ENCODE measurements around the gene KIF26B.

DNA sequence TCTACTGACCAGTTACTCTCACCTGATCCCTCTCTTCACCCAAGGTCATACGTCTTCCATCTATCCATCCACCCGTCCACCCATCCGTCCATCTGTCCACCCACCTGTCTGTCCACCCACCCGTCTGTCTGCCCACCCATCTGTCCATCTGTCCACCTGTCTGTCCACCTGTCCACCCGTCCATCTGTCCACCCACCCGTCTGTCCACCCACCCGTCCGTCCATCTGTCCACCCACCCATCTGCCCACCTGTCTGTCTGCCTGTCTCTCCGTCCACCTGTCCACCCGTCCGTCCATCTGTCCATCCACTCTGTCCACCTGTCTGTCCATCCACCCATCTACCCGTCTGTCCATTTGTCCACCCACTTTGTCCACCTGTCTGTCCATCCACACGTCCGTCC, 11.8 kb upstream of the KIF26B start:
- TF ChIP-seq, protein P1, sequence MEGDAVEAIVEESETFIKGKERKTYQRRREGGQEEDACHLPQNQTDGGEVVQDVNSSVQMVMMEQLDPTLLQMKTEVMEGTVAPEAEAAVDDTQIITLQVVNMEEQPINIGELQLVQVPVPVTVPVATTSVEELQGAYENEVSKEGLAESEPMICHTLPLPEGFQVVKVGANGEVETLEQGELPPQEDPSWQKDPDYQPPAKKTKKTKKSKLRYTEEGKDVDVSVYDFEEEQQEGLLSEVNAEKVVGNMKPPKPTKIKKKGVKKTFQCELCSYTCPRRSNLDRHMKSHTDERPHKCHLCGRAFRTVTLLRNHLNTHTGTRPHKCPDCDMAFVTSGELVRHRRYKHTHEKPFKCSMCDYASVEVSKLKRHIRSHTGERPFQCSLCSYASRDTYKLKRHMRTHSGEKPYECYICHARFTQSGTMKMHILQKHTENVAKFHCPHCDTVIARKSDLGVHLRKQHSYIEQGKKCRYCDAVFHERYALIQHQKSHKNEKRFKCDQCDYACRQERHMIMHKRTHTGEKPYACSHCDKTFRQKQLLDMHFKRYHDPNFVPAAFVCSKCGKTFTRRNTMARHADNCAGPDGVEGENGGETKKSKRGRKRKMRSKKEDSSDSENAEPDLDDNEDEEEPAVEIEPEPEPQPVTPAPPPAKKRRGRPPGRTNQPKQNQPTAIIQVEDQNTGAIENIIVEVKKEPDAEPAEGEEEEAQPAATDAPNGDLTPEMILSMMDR (IDR thresholded peaks at IDR 0.05), result no peak
- TF ChIP-seq POLR2A (IDR thresholded peaks at IDR 0.05) (no peak), POLR2AphosphoS5 (IDR thresholded peaks at IDR 0.05) (no peak), EP300 (IDR thresholded peaks at IDR 0.05; ENCODE audit: low read depth) (no peak)

Data from transverse colon (tissue), 4 donors.